H1 (cell line): Measurements from ENCODE around the gene TMX3. TPM values are rescaled to one million over a fixed set of nuclear protein-coding genes. Genes with fewer than 3 reads are reported as not detected.

Experiments used
- BACH1 ChIP-seq: IDR thresholded peaks from 2 replicates; pipeline ENCODE4 v1.6.1; 2012; ENCODE audit warnings: low read length, improper control_type of control experiment
- CBX5 ChIP-seq: fragments of 300-800, 300-1000 bp; sonication (generic); IDR thresholded peaks from 2 replicates; pipeline ENCODE4 v1.7.1; 2016; ENCODE audit warnings: antibody characterized with exemption, low read length, low read depth
- CEBPB ChIP-seq: IDR thresholded peaks from 2 replicates; pipeline ENCODE4 v1.6.1; 2012; ENCODE audit warnings: low read depth, low read length
- CREB1 ChIP-seq: IDR thresholded peaks from 2 replicates; pipeline ENCODE4 v1.6.1; 2012; ENCODE audit warnings: inconsistent platforms
- CTBP2 ChIP-seq: IDR thresholded peaks from 2 replicates; pipeline ENCODE4 v1.7.0; 2011; ENCODE audit warnings: borderline replicate concordance, mild to moderate bottlenecking, moderate library complexity, mixed read lengths, low read length; ENCODE audit not compliant: insufficient read depth, insufficient read length
- EZH2 ChIP-seq: fragments of 200-600 bp; sonication (generic); IDR thresholded peaks from 2 replicates; pipeline ENCODE4 v1.7.1; 2012; ENCODE audit warnings: low read depth, mild to moderate bottlenecking, moderate library complexity, low read length, inconsistent platforms; ENCODE audit not compliant: severe bottlenecking
- GABPA ChIP-seq: IDR thresholded peaks from 2 replicates; pipeline ENCODE4 v1.6.1; 2011; ENCODE audit warnings: mild to moderate bottlenecking, low read length, moderate library complexity, borderline replicate concordance; ENCODE audit not compliant: insufficient read depth
- GTF2F1 ChIP-seq: IDR thresholded peaks from 2 replicates; pipeline ENCODE4 v1.6.1; 2012; ENCODE audit warnings: low read depth, low read length, improper control_type of control experiment, borderline replicate concordance
- KDM1A ChIP-seq: fragments of 200-600, 300-600 bp; sonication (generic); IDR thresholded peaks from 2 replicates; pipeline ENCODE4 v1.7.1; 2016; ENCODE audit warnings: mild to moderate bottlenecking, low read length, borderline replicate concordance
- KDM5A ChIP-seq: fragments of 200-600 bp; IDR thresholded peaks from 2 replicates; pipeline ENCODE4 v1.7.1; 2012; ENCODE audit warnings: mild to moderate bottlenecking, low read length, inconsistent platforms, mixed read lengths
- MAFK ChIP-seq: IDR thresholded peaks from 2 replicates; pipeline ENCODE4 v1.6.1; 2012; ENCODE audit warnings: low read depth, mild to moderate bottlenecking, improper control_type of control experiment, low read length
- NRF1 ChIP-seq: IDR thresholded peaks from 2 replicates; pipeline ENCODE4 v1.6.1; 2011; ENCODE audit warnings: mild to moderate bottlenecking, low read depth, low read length, improper control_type of control experiment
- RBBP5 ChIP-seq: IDR thresholded peaks from 2 replicates; pipeline ENCODE4 v1.7.1; 2012; ENCODE audit warnings: low read depth, mild to moderate bottlenecking, inconsistent platforms, low read length, moderate library complexity, borderline replicate concordance
- RNF2 ChIP-seq: fragments of 200-900, 300-1000 bp; sonication (generic); IDR thresholded peaks from 2 replicates; pipeline ENCODE4 v1.7.1; 2016; ENCODE audit warnings: borderline replicate concordance, low read depth, mild to moderate bottlenecking, antibody characterized with exemption, low read length; ENCODE audit not compliant: poor library complexity, severe bottlenecking; ENCODE audit errors: missing control alignments
- RXRA ChIP-seq: IDR thresholded peaks from 2 replicates; pipeline ENCODE4 v1.6.1; 2011; ENCODE audit warnings: low read depth, mild to moderate bottlenecking, low read length, moderate library complexity; ENCODE audit not compliant: insufficient read depth
- SAP30 ChIP-seq: fragments of 300-600 bp; sonication (generic); IDR thresholded peaks from 2 replicates; pipeline ENCODE4 v1.7.1; 2012; ENCODE audit warnings: low read length, moderate library complexity, mild to moderate bottlenecking, inconsistent platforms; ENCODE audit not compliant: insufficient read depth, insufficient replicate concordance
- SIRT6 ChIP-seq: IDR thresholded peaks from one replicate; pipeline ENCODE4 v1.7.1; 2012; ENCODE audit warnings: low read length, inconsistent platforms
- SP2 ChIP-seq: IDR thresholded peaks from 2 replicates; pipeline ENCODE4 v1.6.1; 2012; ENCODE audit warnings: mild to moderate bottlenecking, low read length, inconsistent platforms
- SRF ChIP-seq: IDR thresholded peaks from 2 replicates; pipeline ENCODE4 v1.6.1; 2011; ENCODE audit warnings: mild to moderate bottlenecking, low read depth, low read length, moderate library complexity
- TAF1 ChIP-seq: IDR thresholded peaks from 2 replicates; pipeline ENCODE4 v1.6.1; 2011; ENCODE audit warnings: mild to moderate bottlenecking, low read depth, low read length
- TAF7 ChIP-seq: optimal IDR thresholded peaks from 2 replicates; pipeline ENCODE3; 2011; ENCODE audit warnings: low read depth, mild to moderate bottlenecking, inconsistent platforms, low read length, moderate library complexity, borderline replicate concordance
- TBP ChIP-seq: IDR thresholded peaks from 2 replicates; pipeline ENCODE4 v1.6.1; 2011; ENCODE audit warnings: low read depth, low read length, improper control_type of control experiment
- polyA plus RNA-seq, 7 experiments: library from polyadenylated mRNA; depleted of rRNA in 3 of 7; stranded (reverse) in 5 of 7; unstranded in 2 of 7; fragments of >200 nt in 5 of 7; fragments of 200-250 nt in 2 of 7; gene quantifications; 1 replicate in 5 of 7; 2 replicates in 1 of 7; 4 replicates in 1 of 7; pipeline versions ENCODE4 v1.2.1 to v1.2.3, GENCODE V29; 2011 to 2013; ENCODE audit warnings: missing spikeins in 2 of 7, mixed read lengths in 2 of 7
- total RNA-seq: library from RNA; stranded (reverse); fragmentation: NEBNext Ultra II Directional; extraction: Animal tissue kit (Norgen Biotek cat#: 25700); gene quantifications from 2 replicates; pipeline ENCODE4 v1.2.1, GENCODE V29; 2021
- TF ChIP-seq, protein P1 (sequence below): IDR thresholded peaks from 2 replicates; pipeline ENCODE4 v1.6.1; 2012; ENCODE audit warnings: low read length, inconsistent platforms

Gene TMX3
- total and polyA plus RNA-seq, 2 of the 8 experiments (the other 6 are each of a cell fraction or from before 2014, with no cell fraction given) = 12.6 to 29.0 TPM

DNA sequence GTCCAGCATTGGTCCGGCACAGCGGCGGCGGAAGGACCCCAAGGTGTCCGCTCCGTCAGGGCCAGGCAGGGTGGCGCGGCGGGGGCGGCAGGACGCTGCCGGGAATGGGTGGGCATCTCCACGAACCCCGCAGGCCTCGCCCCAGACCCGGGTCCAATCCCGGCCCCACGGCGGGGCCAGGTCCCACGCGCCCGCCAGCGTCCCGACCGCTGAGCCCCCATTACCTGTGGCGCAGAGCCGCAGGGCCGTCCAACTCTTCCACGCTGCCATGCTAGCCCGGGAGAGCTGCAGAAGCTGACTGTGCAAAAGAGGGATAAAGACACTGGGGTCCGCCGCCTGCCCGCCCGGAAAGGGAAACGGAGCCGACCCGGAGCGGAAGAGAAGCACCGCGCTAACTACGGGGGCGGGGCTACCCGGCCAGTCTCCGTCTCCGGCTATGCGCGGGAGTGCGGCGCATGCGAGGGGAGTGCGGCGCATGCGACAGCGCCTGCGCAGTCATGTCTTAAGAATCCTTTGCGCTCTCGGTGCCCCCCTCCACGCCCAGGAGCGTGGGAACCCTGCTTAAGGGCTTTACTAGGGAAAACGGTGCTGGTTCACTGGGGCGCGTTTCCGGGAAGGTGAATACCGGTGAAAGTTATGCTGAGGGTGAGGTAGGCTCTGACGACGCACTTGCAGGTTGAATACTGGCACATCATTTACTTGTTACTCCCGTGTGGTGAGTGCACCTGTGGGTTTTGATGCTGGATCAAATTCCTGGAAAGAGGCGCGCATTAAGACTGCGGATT, at the start of gene TMX3 (continued):
- TF ChIP-seq, protein P1, sequence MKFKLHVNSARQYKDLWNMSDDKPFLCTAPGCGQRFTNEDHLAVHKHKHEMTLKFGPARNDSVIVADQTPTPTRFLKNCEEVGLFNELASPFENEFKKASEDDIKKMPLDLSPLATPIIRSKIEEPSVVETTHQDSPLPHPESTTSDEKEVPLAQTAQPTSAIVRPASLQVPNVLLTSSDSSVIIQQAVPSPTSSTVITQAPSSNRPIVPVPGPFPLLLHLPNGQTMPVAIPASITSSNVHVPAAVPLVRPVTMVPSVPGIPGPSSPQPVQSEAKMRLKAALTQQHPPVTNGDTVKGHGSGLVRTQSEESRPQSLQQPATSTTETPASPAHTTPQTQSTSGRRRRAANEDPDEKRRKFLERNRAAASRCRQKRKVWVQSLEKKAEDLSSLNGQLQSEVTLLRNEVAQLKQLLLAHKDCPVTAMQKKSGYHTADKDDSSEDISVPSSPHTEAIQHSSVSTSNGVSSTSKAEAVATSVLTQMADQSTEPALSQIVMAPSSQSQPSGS = no peak
- TF ChIP-seq EZH2 = no peak
- no peak for TF ChIP-seq CTBP2
- TF ChIP-seq GABPA = peak; percentile 88
- TF ChIP-seq MAFK = peak; percentile 50; the same call in 1 of the 2 replicates
- TF ChIP-seq CREB1 = peak; percentile 79
- peak; percentile 2; the same call in 1 of the 2 replicates for TF ChIP-seq SRF
- TF ChIP-seq SIRT6 = no peak
- peak; percentile 89 for TF ChIP-seq KDM1A
- TF ChIP-seq GTF2F1 = no peak
- TF ChIP-seq BACH1 = peak; percentile 72
- no peak for TF ChIP-seq SP2
- TF ChIP-seq TBP = peak; percentile 22; the same call in 1 of the 2 replicates
- TF ChIP-seq TAF1 = peak; percentile 75
- TF ChIP-seq RXRA = no peak
- no peak for TF ChIP-seq CEBPB
- TF ChIP-seq RNF2 = no peak
- TF ChIP-seq NRF1 = peak; percentile 65
- TF ChIP-seq RBBP5 = peak; percentile 94
- TF ChIP-seq CBX5 = no peak
- TF ChIP-seq KDM5A = no peak
- peak; percentile 16 for TF ChIP-seq SAP30
- TF ChIP-seq TAF7 = peak; percentile 36
